AG09309 (cell line): ENCODE results near the gene RNF220.

Experiments used
- DNase-seq: peaks from one replicate; pipeline ENCODE4 v3.0.0-alpha.2; 2010; ENCODE audit warnings: low read depth
- H3K4me3 ChIP-seq: 2 replicates; pipeline ENCODE4 v1.5.1; 2011; ENCODE audit warnings: mild to moderate bottlenecking, low read depth, low read length, moderate library complexity; ENCODE audit not compliant: control insufficient read depth
- CTCF ChIP-seq: IDR thresholded peaks from 2 replicates; pipeline ENCODE4 v1.5.1; 2011; ENCODE audit warnings: mild to moderate bottlenecking, low read depth, low read length, inconsistent platforms; ENCODE audit not compliant: insufficient read depth, control insufficient read depth; ENCODE audit errors: missing control alignments

The RNF220 gene

GRCh38 chr1:44689447-44689765 lies 284.4 kb downstream of the RNF220 start:
- TF ChIP-seq CTCF: no peak
- no peak overlapping the region for H3K4me3 ChIP-seq
- no peak for DNase-seq

GRCh38 chr1:44693159-44693558 lies 288.1 kb downstream of the RNF220 start:
- DNase-seq: no peak
- H3K4me3 ChIP-seq: no peak overlapping the region
- no peak for TF ChIP-seq CTCF

- H3K4me3 ChIP-seq: no peak overlapping the region
- DNase-seq: no peak
- TF ChIP-seq CTCF: no peak
Observed at GRCh38 chr1:44693900-44694299, 288.8 kb downstream of the RNF220 start.

GRCh38 chr1:44694863-44695478 lies 289.9 kb downstream of the RNF220 start:
- no peak for DNase-seq
- TF ChIP-seq CTCF: no peak
- no peak overlapping the region for H3K4me3 ChIP-seq

GRCh38 chr1:44695671-44696070 lies 290.6 kb downstream of the RNF220 start:
- TF ChIP-seq CTCF: no peak
- no peak for DNase-seq
- H3K4me3 ChIP-seq: no peak overlapping the region

- no peak for DNase-seq
- TF ChIP-seq CTCF: no peak
- no peak overlapping the region for H3K4me3 ChIP-seq
Observed at GRCh38 chr1:44696101-44696500, 291.0 kb downstream of the RNF220 start.
